ENCODE results near the gene PRDM11. TPM values are rescaled to one million over a fixed set of nuclear protein-coding genes. Genes with fewer than 3 reads are reported as not detected.

Gene PRDM11
- total RNA-seq, 1 donor from 2014 or later = 18.3 TPM

DNA sequence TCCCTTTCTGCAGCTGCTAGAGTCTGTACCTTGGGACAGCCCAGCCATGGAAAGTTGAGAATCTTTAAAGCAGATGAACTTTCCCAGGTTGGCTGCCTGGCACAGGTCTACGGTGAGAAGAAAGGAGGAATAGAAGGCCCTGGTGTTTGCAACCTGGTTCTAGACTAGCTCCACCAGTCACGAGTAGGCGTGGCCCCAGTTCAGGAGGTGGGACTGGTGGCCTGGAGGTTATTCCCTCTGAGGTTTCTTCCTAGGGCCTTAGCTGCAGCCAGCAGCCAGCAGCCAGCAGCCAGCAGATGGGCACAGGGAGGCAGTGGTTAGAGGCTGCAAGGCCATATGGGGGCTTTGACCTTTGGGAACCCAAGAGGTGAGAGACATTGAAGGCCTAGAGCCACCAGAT, 40.9 kb downstream of the PRDM11 start:
- no peaks in the 10 kb centered on the region for H3K27me3 ChIP-seq
- H3K27ac ChIP-seq = no peak overlapping the region
- TF ChIP-seq, protein P1, sequence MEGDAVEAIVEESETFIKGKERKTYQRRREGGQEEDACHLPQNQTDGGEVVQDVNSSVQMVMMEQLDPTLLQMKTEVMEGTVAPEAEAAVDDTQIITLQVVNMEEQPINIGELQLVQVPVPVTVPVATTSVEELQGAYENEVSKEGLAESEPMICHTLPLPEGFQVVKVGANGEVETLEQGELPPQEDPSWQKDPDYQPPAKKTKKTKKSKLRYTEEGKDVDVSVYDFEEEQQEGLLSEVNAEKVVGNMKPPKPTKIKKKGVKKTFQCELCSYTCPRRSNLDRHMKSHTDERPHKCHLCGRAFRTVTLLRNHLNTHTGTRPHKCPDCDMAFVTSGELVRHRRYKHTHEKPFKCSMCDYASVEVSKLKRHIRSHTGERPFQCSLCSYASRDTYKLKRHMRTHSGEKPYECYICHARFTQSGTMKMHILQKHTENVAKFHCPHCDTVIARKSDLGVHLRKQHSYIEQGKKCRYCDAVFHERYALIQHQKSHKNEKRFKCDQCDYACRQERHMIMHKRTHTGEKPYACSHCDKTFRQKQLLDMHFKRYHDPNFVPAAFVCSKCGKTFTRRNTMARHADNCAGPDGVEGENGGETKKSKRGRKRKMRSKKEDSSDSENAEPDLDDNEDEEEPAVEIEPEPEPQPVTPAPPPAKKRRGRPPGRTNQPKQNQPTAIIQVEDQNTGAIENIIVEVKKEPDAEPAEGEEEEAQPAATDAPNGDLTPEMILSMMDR (IDR thresholded peaks at IDR 0.05) = no peak
- H3K4me3 ChIP-seq = no peak overlapping the region
- DNase-seq (no peak), ATAC-seq (no peak)
- no peaks in the 10 kb centered on the region for H3K4me1 ChIP-seq
- intact Hi-C loops (cut with DNase I) = no loop called here
- peaks cover 19% of the 10 kb centered on the region for H3K36me3 ChIP-seq
- no peaks in the 10 kb centered on the region for H3K9me3 ChIP-seq

GRCh38 chr11:45188127-45188526, 41.7 kb downstream of the PRDM11 start:
- intact Hi-C loops (cut with DNase I) = no loop called here
- H3K4me3 ChIP-seq = no peak overlapping the region
- TF ChIP-seq, protein P1 (IDR thresholded peaks at IDR 0.05) = no peak
- no peak for DNase-seq
- no peaks in the 10 kb centered on the region for H3K9me3 ChIP-seq
- no peaks in the 10 kb centered on the region for H3K27me3 ChIP-seq
- ATAC-seq = no peak
- no peaks in the 10 kb centered on the region for H3K4me1 ChIP-seq
- H3K36me3 ChIP-seq = peaks cover 19% of the 10 kb centered on the region
- H3K27ac ChIP-seq = no peak overlapping the region

GRCh38 chr11:45189230-45189629, 42.8 kb downstream of the PRDM11 start:
- Histone ChIP-seq H3K27ac (no peak overlapping the region), H3K9me3 (no peaks in the 10 kb centered on the region), H3K27me3 (no peaks in the 10 kb centered on the region), H3K4me3 (no peak overlapping the region), H3K36me3 (peaks cover 15% of the 10 kb centered on the region), H3K4me1 (no peaks in the 10 kb centered on the region)
- ATAC-seq (no peak), DNase-seq (no peak)
- intact Hi-C loops (cut with DNase I) = no loop called here
- TF ChIP-seq, protein P1 (IDR thresholded peaks at IDR 0.05) = no peak

DNA sequence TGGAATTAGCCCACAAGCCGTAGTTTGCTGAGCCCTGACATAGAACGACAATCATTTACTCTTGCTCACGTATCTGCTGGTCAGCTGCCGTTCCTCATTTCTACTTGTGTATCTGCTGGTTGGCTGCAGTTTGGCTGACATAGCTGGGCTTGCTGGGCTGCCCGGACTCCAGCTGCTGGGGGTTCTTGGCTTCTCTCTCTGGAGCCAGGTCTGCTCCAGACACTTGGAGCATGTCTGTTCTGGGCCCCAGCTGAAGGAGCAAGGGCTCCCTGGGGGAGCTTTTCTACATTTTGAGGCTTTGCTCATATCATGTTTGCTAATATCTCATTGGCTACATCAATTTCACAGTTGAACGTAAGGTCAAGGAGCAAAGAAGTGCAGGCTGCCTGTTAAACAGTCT, 47.3 kb downstream of the PRDM11 start:
- Histone ChIP-seq H3K9me3 (no peaks in the 10 kb centered on the region), H3K27me3 (no peaks in the 10 kb centered on the region), H3K4me1 (no peaks in the 10 kb centered on the region), H3K4me3 (no peak overlapping the region), H3K36me3 (no peaks in the 10 kb centered on the region), H3K27ac (no peak overlapping the region)
- no peak for ATAC-seq
- DNase-seq = no peak
- intact Hi-C loops (cut with DNase I) = no loop called here
- TF ChIP-seq, protein P1 (IDR thresholded peaks at IDR 0.05) = no peak

GRCh38 chr11:45204761-45205160, 58.3 kb downstream of the PRDM11 start:
- Histone ChIP-seq H3K27me3 (no peaks in the 10 kb centered on the region), H3K9me3 (no peaks in the 10 kb centered on the region), H3K4me3 (no peak overlapping the region), H3K27ac (no peak overlapping the region), H3K36me3 (peaks cover 5% of the 10 kb centered on the region), H3K4me1 (peaks cover 11% of the 10 kb centered on the region)
- intact Hi-C loops (cut with DNase I) = no loop called here
- ATAC-seq = no peak
- TF ChIP-seq, protein P1 (IDR thresholded peaks at IDR 0.05) = no peak
- no peak for DNase-seq

- ATAC-seq = no peak
- intact Hi-C loops (cut with DNase I) = no loop called here
These were observed 59.5 kb downstream of the PRDM11 start for GRCh38 chr11:45205978-45206377.

More at GRCh38 chr11:45205978-45206377, 59.5 kb downstream of the PRDM11 start:
- H3K27me3 ChIP-seq = no peaks in the 10 kb centered on the region
- H3K9me3 ChIP-seq = no peaks in the 10 kb centered on the region
- DNase-seq = no peak
- H3K27ac ChIP-seq = no peak overlapping the region
- peaks cover 18% of the 10 kb centered on the region for H3K4me1 ChIP-seq
- H3K36me3 ChIP-seq = peaks cover 5% of the 10 kb centered on the region
- H3K4me3 ChIP-seq = no peak overlapping the region
- TF ChIP-seq, protein P1 (IDR thresholded peaks at IDR 0.05) = no peak
